ENCODE results near the gene PTPRN2.

Gene PTPRN2

GRCh38 chr7:158252837-158253669, 334.6 kb downstream of the PTPRN2 start:
- DNase-seq (ENCODE audit: low read depth) = no peak

GRCh38 chr7:158252081-158252836, 335.4 kb downstream of the PTPRN2 start:
- DNase-seq (ENCODE audit: low read depth) = no peak

- no peak for DNase-seq (ENCODE audit: low read depth)
Observed at GRCh38 chr7:158251061-158251965, 336.3 kb downstream of the PTPRN2 start.

GRCh38 chr7:158249692-158250091, 337.9 kb downstream of the PTPRN2 start:
- no peak for DNase-seq (ENCODE audit: low read depth)

GRCh38 chr7:158248816-158249215, 338.8 kb downstream of the PTPRN2 start:
- DNase-seq (ENCODE audit: low read depth) = no peak

- DNase-seq (ENCODE audit: low read depth) = no peak
Observed at GRCh38 chr7:158247758-158248487, 339.7 kb downstream of the PTPRN2 start.

- no peak for DNase-seq (ENCODE audit: low read depth)
Observed at GRCh38 chr7:158246960-158247673, 340.5 kb downstream of the PTPRN2 start.

- DNase-seq (ENCODE audit: low read depth) = no peak
Observed at GRCh38 chr7:158246272-158246959, 341.2 kb downstream of the PTPRN2 start.

GRCh38 chr7:158245724-158246041, 341.9 kb downstream of the PTPRN2 start:
- DNase-seq (ENCODE audit: low read depth) = no peak

- no peak for DNase-seq (ENCODE audit: low read depth)
Observed at GRCh38 chr7:158244873-158245723, 342.5 kb downstream of the PTPRN2 start.

- no peak for DNase-seq (ENCODE audit: low read depth)
Observed at GRCh38 chr7:158244430-158244829, 343.2 kb downstream of the PTPRN2 start.

GRCh38 chr7:158241919-158242318, 345.7 kb downstream of the PTPRN2 start:
- DNase-seq (ENCODE audit: low read depth) = no peak

GRCh38 chr7:158240801-158241200, 346.8 kb downstream of the PTPRN2 start:
- no peak for DNase-seq (ENCODE audit: low read depth)

GRCh38 chr7:158239290-158239981, 348.2 kb downstream of the PTPRN2 start:
- DNase-seq (ENCODE audit: low read depth) = no peak

- no peak for DNase-seq (ENCODE audit: low read depth)
Observed at GRCh38 chr7:158238616-158239289, 348.9 kb downstream of the PTPRN2 start.

GRCh38 chr7:158237672-158238335, 349.8 kb downstream of the PTPRN2 start:
- DNase-seq (ENCODE audit: low read depth) = no peak

- DNase-seq (ENCODE audit: low read depth) = no peak
Observed at GRCh38 chr7:158236400-158236799, 351.2 kb downstream of the PTPRN2 start.

GRCh38 chr7:158235862-158236261, 351.8 kb downstream of the PTPRN2 start:
- DNase-seq (ENCODE audit: low read depth) = no peak

Data from HS-5 (cell line).